GM18505 (cell line): Measurements from ENCODE around the gene PCMT1.

Experiments used
- ATAC-seq: cut with Tn5 transposase; IDR thresholded peaks from one replicate; pipeline ENCODE4 v1.9.1; 2021; ENCODE audit not compliant: unreplicated experiment
- POLR2A ChIP-seq: IDR thresholded peaks from 4 replicates; pipeline ENCODE4 v1.6.1; 2011; ENCODE audit warnings: borderline replicate concordance; ENCODE audit not compliant: insufficient read depth, insufficient read length; ENCODE audit errors: extremely low read depth

PCMT1 gene

GRCh38 chr6:149761438-149761837, 11.9 kb downstream of the PCMT1 start:
- TF ChIP-seq POLR2A, result no peak
- peak; percentile 95 for ATAC-seq

- no peak for TF ChIP-seq POLR2A
- ATAC-seq, result no peak
Measured at GRCh38 chr6:149763866-149764265, 14.3 kb downstream of the PCMT1 start.

GRCh38 chr6:149766156-149766769, 16.7 kb downstream of the PCMT1 start:
- ATAC-seq, result no peak
- TF ChIP-seq POLR2A, result no peak

DNA sequence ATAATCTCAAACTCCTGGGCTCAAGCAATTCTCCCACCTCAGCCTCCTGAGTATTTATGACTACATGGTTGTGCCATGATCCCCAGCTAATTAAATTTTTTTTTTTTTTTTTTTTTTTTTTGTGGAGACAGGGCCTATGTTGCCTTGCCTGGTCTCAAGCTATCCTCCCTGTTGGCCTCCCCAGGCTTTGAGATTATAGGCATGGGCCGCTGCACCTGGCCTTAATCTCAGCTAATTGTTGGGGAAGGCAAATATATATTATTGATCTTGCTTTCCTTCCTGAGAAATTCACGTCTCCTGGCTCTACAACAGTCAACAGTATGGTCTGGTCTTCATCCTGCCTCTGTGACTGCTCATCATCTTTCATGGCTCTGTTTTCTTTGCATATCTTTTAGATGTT, 20.1 kb downstream of the PCMT1 start:
- TF ChIP-seq POLR2A, result no peak
- no peak for ATAC-seq

DNA sequence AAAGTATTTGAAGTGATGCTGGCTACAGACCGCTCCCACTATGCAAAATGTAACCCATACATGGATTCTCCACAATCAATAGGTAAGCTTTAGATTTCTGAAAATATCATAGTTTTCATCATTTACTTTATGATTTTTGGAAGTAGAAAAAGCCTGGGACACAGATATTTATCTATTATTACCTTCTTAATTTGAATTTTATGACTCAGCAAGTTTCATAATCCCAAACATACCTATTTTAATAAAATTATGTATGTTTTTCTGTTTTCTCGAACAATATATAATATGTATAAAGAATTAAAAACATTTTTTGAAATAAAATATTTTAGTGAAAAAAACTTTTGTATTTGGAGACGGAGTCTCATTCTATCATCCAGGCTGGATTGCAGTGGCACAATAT, 21.6 kb downstream of the PCMT1 start:
- TF ChIP-seq POLR2A, result no peak
- ATAC-seq, result no peak

DNA sequence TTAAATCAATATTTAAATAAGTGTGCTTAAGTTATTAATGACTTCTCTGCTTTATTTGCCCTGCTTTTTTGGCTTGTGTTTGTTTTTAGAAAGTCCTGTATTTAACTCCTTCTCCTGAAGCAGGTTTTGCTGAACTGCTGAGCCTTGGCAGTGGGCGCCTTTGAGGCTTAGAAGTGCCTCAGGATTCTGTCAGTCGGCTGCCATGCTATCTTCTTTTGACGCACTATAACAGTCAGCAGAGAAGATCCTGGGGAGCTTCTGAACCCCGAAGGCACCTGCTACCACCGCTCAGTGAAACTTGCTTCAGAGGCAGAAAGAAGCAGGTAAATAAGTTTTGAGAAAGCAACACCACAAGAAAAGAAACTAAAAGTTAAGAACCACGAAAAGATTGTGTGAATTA, 22.4 kb downstream of the PCMT1 start:
- TF ChIP-seq POLR2A, result no peak
- no peak for ATAC-seq

DNA sequence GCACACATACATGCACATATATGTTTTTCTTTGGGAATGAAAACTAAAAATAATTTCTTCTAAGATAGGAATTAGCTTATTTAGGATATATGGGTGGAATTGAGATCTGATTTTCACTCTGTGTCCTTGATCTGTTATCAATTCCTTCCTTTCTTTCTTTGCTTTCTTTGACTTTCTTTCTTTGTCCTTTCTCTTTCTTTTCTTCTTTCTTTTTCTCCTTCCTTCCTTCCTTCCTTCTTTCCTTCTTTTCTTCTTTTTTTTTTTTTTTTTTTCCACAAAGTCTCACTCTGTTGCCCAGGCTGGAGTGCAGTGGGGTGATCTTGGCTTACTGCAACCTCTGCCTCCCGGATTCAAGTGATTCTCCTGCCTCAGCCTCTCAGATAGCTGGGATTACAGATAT, 28.1 kb downstream of the PCMT1 start:
- no peak for ATAC-seq
- no peak for TF ChIP-seq POLR2A

- ATAC-seq, result no peak
- TF ChIP-seq POLR2A, result no peak
Measured at GRCh38 chr6:149779644-149779963, 30.1 kb downstream of the PCMT1 start.

DNA sequence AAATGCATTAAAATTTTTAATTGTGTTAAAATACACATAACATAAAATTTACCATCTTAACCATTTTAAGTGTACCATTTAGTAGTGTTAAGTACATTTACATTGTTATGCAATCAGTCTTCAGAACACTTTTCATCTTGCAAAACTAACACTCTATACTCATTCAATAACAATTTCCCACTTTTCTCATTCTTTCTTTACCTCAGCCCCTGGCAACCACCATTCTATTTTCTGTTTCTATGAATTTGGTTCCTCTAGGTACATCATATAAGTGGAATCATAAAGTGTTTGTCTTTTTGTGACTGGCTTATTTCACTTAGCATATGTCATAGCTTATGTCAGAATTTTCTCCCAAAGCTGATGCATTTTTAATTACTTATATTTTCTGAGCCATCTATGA, 32.2 kb downstream of the PCMT1 start:
- no peak for ATAC-seq
- TF ChIP-seq POLR2A, result no peak

GRCh38 chr6:149782337-149782736, 32.8 kb downstream of the PCMT1 start:
- TF ChIP-seq POLR2A, result no peak
- ATAC-seq, result no peak

DNA sequence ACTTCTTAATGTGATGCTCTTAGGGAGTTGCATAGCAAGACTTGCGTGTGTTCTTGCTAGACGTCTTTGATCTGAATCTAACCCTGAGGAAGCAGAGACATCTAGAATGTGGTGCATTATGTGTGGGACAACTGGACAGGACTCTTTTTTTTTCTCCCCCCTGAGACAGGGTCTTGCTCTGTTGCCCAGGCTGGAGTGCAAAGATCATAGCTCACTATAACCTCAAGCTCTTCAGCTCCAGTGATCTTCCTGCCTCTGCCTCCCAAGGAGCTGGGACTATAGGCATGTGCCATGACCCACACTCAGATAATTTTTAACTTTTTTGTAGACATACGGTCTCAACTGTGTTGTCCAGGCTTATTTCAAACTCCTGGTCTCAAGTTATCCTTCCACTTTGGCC, 34.0 kb downstream of the PCMT1 start:
- ATAC-seq, result no peak
- no peak for TF ChIP-seq POLR2A

- TF ChIP-seq POLR2A, result no peak
- no peak for ATAC-seq
Measured at GRCh38 chr6:149806127-149806526, 56.6 kb downstream of the PCMT1 start.

DNA sequence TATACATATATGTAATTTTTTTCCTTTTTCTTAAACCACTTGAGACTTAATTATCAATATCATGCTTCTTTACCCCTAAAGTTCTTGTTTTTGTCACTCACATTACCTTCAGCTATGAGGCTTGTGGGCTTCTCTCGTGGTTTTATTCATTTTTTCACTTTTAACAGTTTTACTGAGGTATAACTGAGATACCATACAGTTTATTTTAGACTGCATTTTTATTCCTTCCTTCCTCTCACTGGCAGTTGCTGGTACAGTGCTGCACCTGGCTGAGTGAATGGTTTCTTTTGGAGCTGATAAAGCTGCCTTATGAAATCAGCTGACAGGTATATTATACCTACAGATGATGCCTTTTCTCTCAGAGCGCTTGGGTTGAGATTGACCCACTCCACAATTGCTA, 60.3 kb downstream of the PCMT1 start:
- no peak for TF ChIP-seq POLR2A
- no peak for ATAC-seq

DNA sequence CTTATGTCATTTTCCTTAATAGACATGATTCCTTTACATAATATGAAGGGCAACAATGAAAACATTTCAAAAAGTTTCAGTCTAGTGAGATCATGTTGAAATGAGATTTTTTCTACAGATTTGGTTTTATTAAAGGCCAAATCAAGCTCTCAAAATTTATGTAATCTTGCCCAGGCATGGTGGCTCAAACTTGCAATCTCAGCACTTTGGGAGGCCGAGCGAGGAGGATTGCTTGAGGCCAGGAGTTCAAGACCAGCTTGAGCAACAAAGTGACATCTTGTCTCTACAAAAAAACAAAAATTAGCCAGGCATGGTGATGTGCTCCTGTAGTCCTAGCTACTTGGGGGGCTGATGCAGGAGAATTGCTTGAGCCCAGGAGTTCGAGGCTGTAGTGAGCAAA, 63.8 kb downstream of the PCMT1 start:
- no peak for TF ChIP-seq POLR2A
- no peak for ATAC-seq

GRCh38 chr6:149815788-149816187, 66.2 kb downstream of the PCMT1 start:
- no peak for TF ChIP-seq POLR2A
- ATAC-seq, result no peak

DNA sequence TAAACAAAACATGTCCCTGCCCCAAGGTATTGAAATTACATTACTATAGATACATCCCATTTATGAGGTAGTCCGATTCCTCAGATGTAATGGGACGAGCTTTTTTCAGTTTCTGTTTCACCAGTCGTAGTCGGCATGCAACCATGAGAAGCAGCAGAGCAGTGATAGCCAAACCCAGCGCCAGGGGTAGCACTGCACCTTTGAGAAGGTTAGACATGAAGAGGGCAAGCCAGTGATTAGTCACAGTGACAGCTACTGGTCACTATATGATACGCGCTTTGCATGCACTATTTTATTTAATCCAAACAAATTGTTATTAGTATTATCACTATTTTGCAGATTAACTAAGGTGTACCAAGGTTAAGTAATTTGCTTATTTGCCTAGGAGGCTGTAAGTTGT, 71.0 kb downstream of the PCMT1 start:
- ATAC-seq, result no peak
- TF ChIP-seq POLR2A, result no peak

DNA sequence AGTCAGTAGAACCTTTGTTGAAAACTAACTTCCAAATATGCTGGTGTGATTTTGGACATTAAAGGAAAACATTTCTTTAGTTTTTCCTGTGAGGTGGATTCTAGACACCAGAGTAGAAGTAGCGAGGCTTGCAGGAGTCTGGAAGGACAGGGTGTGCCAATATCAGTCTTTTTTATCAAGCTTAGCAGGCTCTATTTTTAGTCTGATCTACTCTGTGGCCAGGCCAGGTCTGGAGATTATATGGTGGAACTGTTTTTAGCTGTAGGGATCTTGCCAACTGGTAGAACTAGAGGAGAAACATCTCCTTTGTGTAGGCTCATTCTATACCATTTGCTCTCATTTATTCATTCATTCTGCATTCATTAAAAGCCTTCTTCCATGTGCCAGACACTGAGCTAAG, 72.0 kb downstream of the PCMT1 start:
- no peak for TF ChIP-seq POLR2A

More for the DNA sequence above, 72.0 kb downstream of the PCMT1 start:
- no peak for ATAC-seq
